Caco-2 (cell line): ENCODE results near the gene NR6A1. TPM values are rescaled to one million over a fixed set of nuclear protein-coding genes. Genes with fewer than 3 reads are reported as not detected.

Source experiments
- BruUV-seq: library from RNA; stranded (reverse); fragments of 400-500 nt; replicated peaks from 2 replicates; lab custom pipeline; 2021; lab: Mats Ljungman, UMichigan
- CTCF ChIA-PET: fragments of 300-600 bp; sonication (Branson Sonifier 250); formaldehyde crosslinking; loops from one replicate; lab custom pipeline; 2022; ENCODE audit warnings: antibody characterized with exemption; lab: Charles Lee
- POLR2A ChIA-PET: fragments of 300-600 bp; sonication (Branson Sonifier 250); formaldehyde crosslinking; loops from one replicate; lab custom pipeline; 2022; ENCODE audit warnings: antibody characterized with exemption; lab: Charles Lee
- DNase-seq, 2 experiments: peaks; one replicate each; pipeline versions ENCODE4 v3.0.0 to v3.0.0-alpha.2; 2020 to 2022
- H3K27me3 ChIP-seq: replicated peaks from 2 replicates; pipeline ENCODE4 v1.6.0; 2011; ENCODE audit warnings: low read length; ENCODE audit not compliant: control insufficient read depth, insufficient read depth
- H3K36me3 ChIP-seq: 2 replicates; pipeline ENCODE4 v1.5.1; 2011; ENCODE audit warnings: low read length; ENCODE audit not compliant: control insufficient read depth, insufficient read depth
- H3K4me1 ChIP-seq: fragments of 250-450 bp; sonication (Bioruptor Pico); 2 replicates; pipeline ENCODE4 v1.5.1; 2020; ENCODE audit warnings: mild to moderate bottlenecking
- H3K4me3 ChIP-seq: 2 replicates; pipeline ENCODE4 v1.5.1; 2011; ENCODE audit warnings: low read depth, mild to moderate bottlenecking, control low read depth, low read length
- H3K9me3 ChIP-seq: fragments of 250-450 bp; sonication (Bioruptor Pico); 2 replicates; pipeline ENCODE4 v1.5.1; 2020; ENCODE audit warnings: mild to moderate bottlenecking, moderate library complexity
- H3K27ac Mint-ChIP-seq: one replicate; pipeline ENCODE4 v1.8.0; 2022; ENCODE audit warnings: mixed read lengths; ENCODE audit not compliant: unreplicated experiment
- H3K27me3 Mint-ChIP-seq: one replicate; pipeline ENCODE4 v1.8.0; 2022; ENCODE audit warnings: mixed read lengths; ENCODE audit not compliant: insufficient read depth, unreplicated experiment
- H3K36me3 Mint-ChIP-seq: one replicate; pipeline ENCODE4 v1.8.0; 2022; ENCODE audit warnings: mild to moderate bottlenecking, mixed read lengths; ENCODE audit not compliant: insufficient read depth, unreplicated experiment
- H3K4me1 Mint-ChIP-seq: one replicate; pipeline ENCODE4 v1.8.0; 2022; ENCODE audit warnings: low read depth, mixed read lengths; ENCODE audit not compliant: unreplicated experiment
- H3K4me3 Mint-ChIP-seq: one replicate; pipeline ENCODE4 v1.8.0; 2022; ENCODE audit warnings: mild to moderate bottlenecking, moderate library complexity, mixed read lengths; ENCODE audit not compliant: unreplicated experiment
- H3K9me3 Mint-ChIP-seq: one replicate; pipeline ENCODE4 v1.8.0; 2022; ENCODE audit warnings: mixed read lengths; ENCODE audit not compliant: unreplicated experiment
- intact Hi-C: fragments of 100-400 bp; cut with micrococcal nuclease; formaldehyde crosslinking; loops from one replicate; pipeline ENCODE4 v1.10.0; 2022; ENCODE audit not compliant: unreplicated experiment
- total RNA-seq: library from RNA; stranded (reverse); gene quantifications from 2 replicates; pipeline ENCODE4 v1.2.3, GENCODE V29; 2022
- TF ChIP-seq, protein P1 (sequence below), 2 experiments: fragments of 200-600 bp in 1 of 2; IDR thresholded peaks; 1 replicate in 1 of 2; 2 replicates in 1 of 2; pipeline versions ENCODE4 v1.5.1 to v1.8.0; 2011 to 2022; ENCODE audit warnings: antibody characterized with exemption in 1 of 2, control low read depth in 1 of 2, inconsistent platforms in 1 of 2, low read depth in 1 of 2, low read length in 1 of 2, mild to moderate bottlenecking in 1 of 2, moderate library complexity in 1 of 2; ENCODE audit not compliant: insufficient read depth in 1 of 2, severe bottlenecking in 1 of 2, unreplicated experiment in 1 of 2

Gene NR6A1
- total RNA-seq, 1 experiment from 2014 or later = 33.6 TPM

DNA sequence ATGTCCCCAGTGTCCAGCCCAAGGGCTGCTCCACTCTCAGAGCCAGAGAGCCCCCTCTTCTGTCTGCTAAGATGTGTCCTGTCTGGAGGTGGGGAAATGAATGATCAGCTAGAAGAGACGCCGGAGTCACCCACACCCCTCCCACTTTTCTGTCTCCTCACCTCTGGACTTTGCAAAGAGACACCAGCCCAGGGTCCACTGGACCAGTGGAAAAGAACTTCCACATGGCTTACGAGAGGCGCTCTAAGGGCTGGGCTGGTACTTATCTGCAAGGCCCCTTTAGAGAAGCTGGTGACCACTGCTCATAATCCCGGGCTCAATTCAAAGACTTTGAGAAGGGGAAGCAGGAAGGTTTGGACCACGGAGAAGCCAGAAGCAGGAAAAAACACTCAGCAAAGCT is 273.1 kb downstream of the NR6A1 start:
- POLR2A ChIA-PET = no interaction called here
- intact Hi-C loops = no loop called here
- DNase-seq = no peak
- no peaks in the 10 kb centered on the region for H3K9me3 ChIP-seq
- BruUV-seq = no TSS peak
- CTCF ChIA-PET = no interaction called here
- no peak overlapping the region for H3K27ac Mint-ChIP-seq
- peaks cover 6% of the 10 kb centered on the region for H3K27me3 Mint-ChIP-seq
- no peaks in the 10 kb centered on the region for H3K27me3 ChIP-seq
- H3K36me3 Mint-ChIP-seq = no peaks in the 10 kb centered on the region
- no peaks in the 10 kb centered on the region for H3K36me3 ChIP-seq
- H3K4me1 Mint-ChIP-seq = no peaks in the 10 kb centered on the region
- TF ChIP-seq, protein P1, sequence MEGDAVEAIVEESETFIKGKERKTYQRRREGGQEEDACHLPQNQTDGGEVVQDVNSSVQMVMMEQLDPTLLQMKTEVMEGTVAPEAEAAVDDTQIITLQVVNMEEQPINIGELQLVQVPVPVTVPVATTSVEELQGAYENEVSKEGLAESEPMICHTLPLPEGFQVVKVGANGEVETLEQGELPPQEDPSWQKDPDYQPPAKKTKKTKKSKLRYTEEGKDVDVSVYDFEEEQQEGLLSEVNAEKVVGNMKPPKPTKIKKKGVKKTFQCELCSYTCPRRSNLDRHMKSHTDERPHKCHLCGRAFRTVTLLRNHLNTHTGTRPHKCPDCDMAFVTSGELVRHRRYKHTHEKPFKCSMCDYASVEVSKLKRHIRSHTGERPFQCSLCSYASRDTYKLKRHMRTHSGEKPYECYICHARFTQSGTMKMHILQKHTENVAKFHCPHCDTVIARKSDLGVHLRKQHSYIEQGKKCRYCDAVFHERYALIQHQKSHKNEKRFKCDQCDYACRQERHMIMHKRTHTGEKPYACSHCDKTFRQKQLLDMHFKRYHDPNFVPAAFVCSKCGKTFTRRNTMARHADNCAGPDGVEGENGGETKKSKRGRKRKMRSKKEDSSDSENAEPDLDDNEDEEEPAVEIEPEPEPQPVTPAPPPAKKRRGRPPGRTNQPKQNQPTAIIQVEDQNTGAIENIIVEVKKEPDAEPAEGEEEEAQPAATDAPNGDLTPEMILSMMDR (IDR thresholded peaks at IDR 0.05; ENCODE audit: insufficient read depth in 1 of 2, low read depth in 1 of 2, low read length in 1 of 2, severe bottlenecking in 1 of 2, unreplicated experiment in 1 of 2) = no peak
- no peak overlapping the region for H3K4me3 Mint-ChIP-seq
- H3K4me3 ChIP-seq = no peak overlapping the region
- H3K9me3 Mint-ChIP-seq = no peaks in the 10 kb centered on the region
- no peaks in the 10 kb centered on the region for H3K4me1 ChIP-seq

DNA sequence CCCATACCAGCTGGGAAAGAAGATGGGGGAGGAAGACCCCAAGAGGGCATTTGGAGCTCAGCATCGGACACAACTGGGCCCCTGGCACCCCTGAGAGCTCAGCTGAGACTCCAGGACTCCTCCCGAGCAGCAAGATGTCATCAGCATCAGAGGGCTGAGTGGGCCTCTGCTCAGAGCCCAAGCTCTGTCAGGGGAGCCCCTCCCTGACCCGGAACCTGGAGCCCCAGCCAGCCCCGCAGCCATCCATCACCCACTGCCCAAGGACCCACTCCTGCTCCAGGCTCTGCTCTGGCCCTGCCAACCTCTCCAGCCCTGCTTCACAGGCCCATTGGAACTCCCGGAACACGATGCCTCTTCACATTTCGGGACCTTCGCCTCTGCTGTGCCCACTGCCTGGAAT is 273.7 kb downstream of the NR6A1 start:
- H3K36me3 ChIP-seq = no peaks in the 10 kb centered on the region
- intact Hi-C loops = no loop called here
- H3K9me3 Mint-ChIP-seq = no peaks in the 10 kb centered on the region
- H3K4me3 Mint-ChIP-seq = no peak overlapping the region
- no peaks in the 10 kb centered on the region for H3K4me1 ChIP-seq
- TF ChIP-seq, protein P1 (IDR thresholded peaks at IDR 0.05; ENCODE audit: insufficient read depth in 1 of 2, low read depth in 1 of 2, low read length in 1 of 2, severe bottlenecking in 1 of 2, unreplicated experiment in 1 of 2) = no peak
- ChIA-PET CTCF (no interaction called here), POLR2A (no interaction called here)
- no peak overlapping the region for H3K27ac Mint-ChIP-seq
- H3K4me1 Mint-ChIP-seq = no peaks in the 10 kb centered on the region
- H3K36me3 Mint-ChIP-seq = no peaks in the 10 kb centered on the region
- H3K27me3 ChIP-seq = no peaks in the 10 kb centered on the region
- no peaks in the 10 kb centered on the region for H3K9me3 ChIP-seq
- no TSS peak for BruUV-seq
- peaks cover 6% of the 10 kb centered on the region for H3K27me3 Mint-ChIP-seq
- no peak overlapping the region for H3K4me3 ChIP-seq
- DNase-seq = no peak

DNA sequence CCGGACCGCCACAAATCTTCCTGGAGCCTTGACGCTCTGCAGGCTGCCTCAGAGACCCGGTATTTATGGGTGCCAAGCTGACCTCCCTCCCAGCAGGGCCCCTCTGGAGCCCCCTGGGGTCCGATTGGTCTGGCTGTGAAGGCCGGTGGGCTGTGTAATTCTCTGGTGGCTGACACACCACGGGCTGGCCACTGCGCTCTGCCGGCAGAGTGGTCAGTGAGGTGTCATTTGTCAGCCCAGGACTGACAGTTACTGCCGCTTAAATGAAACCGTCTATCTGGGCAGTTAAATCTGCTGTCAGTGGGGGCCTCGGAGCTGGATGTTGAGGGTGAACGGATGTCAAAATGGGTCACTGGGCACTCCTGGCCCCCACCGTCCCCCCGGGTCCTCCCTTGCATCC is 274.6 kb downstream of the NR6A1 start:
- Histone ChIP-seq H3K4me1 (no peaks in the 10 kb centered on the region), H3K27me3 (no peaks in the 10 kb centered on the region), H3K4me3 (no peak overlapping the region), H3K9me3 (no peaks in the 10 kb centered on the region), H3K36me3 (no peaks in the 10 kb centered on the region)
- intact Hi-C loops = no loop called here
- POLR2A ChIA-PET = no interaction called here
- Mint-ChIP-seq H3K9me3 (no peaks in the 10 kb centered on the region), H3K27me3 (peaks cover 6% of the 10 kb centered on the region), H3K36me3 (no peaks in the 10 kb centered on the region), H3K4me3 (no peak overlapping the region), H3K4me1 (no peaks in the 10 kb centered on the region), H3K27ac (no peak overlapping the region)
- DNase-seq = no peak
- no TSS peak for BruUV-seq
- TF ChIP-seq, protein P1 (IDR thresholded peaks at IDR 0.05; ENCODE audit: insufficient read depth in 1 of 2, low read depth in 1 of 2, low read length in 1 of 2, severe bottlenecking in 1 of 2, unreplicated experiment in 1 of 2) = no peak
- CTCF ChIA-PET = no interaction called here
